ENCODE data around the gene PXYLP1. TPM values are rescaled to one million over a fixed set of nuclear protein-coding genes. Genes with fewer than 3 reads are reported as not detected.
"Not testable (repeated sequence)": the region's sequence is repeated elsewhere in the genome, so short reads cannot be mapped to it uniquely, and the experiment has no call there.

The PXYLP1 gene
- total RNA-seq, 1 experiment from 2014 or later: 4.1 TPM

DNA sequence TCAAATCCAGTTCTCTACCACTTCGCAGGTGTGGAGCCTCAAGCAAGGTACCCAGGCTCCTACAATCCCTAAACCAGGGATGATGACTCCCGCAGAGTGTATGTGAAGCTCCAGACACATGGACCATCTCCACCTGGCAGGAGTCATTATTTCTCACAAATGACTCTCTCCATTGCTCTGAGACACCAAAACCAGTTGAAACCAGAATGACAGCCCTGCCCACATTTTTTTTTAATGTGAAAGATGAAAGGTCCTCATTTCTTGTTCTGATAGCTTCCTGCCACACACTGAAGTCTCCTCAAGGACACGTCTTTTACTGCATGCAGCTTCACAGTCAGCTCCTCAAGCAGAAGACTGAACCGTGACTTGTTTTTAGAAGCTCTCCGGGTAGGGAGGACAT lies 75.3 kb downstream of the PXYLP1 start:
- in situ Hi-C loops (cut with HindIII; ENCODE audit: low pct_unique_long_range_greater_than_20kb, low sequenced_read_pairs): no loop called here
- DNase-seq (ENCODE audit: low read depth): no peak

DNA sequence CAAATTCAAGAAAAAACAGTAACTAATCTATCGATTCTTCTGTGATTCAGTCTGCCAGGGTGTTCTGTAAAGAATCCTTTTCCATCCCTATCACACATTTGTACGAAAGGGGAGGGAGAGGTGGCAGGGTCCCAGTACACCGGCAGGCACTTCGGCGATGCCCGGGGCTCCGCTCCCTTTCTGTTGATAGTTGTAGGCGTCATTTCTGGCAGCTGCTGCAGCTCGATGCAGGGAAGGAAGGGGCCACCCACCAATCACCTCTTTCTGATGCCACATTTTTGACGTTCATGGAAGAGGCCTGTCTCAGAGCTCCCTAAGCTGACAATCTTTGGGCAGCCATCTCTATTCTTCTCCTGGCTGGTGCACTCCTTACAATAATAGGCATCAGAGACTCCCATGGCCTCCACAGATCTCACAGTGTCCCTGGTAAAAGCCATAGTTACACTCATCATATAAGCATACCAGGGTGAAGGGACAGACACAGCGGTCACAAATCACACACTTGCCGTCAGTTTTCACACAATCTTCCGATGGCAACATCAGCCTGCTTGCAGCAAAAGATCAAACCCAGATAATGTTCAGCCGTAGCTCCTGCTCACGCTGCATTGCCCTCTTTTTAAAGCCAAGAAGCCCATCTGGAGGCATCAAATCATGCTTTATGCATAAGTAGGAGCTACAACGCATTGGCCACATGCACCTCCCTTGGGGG lies 75.9 kb downstream of the PXYLP1 start:
- DNase-seq (ENCODE audit: low read depth): no peak
- in situ Hi-C loops (cut with HindIII; ENCODE audit: low pct_unique_long_range_greater_than_20kb, low sequenced_read_pairs): no loop called here

DNA sequence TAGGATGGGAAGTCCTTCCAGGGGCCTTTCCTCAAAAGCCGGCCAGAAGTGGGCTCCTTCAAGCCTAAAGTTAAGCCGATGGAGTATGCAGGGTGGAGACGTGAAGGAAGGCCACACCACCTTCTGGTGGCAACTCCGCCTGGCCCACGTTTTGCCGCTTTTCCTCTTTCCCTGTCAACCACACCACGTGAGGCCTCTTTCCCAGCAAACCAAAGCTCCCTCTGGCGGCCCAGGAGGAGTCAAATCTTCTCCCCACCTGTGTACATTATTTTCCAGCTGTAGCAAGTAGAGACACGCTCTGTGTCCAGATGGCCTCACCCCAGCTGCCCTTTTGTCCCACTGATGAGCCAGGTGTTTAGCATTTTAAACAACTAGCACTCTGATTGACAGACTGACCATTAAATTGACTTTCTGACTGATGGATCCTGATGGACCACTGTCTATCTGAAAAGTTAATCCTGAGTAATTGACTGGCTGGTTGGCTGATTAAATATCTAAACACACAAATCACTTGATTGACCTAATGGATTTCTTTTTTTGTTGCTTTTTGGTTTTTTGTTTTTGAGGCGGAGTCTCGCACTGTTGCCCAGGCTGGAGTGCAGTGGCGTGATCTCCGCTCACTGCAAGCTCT lies 77.1 kb downstream of the PXYLP1 start:
- in situ Hi-C loops (cut with HindIII; ENCODE audit: low pct_unique_long_range_greater_than_20kb, low sequenced_read_pairs): no loop called here
- no peak for DNase-seq (ENCODE audit: low read depth)

DNA sequence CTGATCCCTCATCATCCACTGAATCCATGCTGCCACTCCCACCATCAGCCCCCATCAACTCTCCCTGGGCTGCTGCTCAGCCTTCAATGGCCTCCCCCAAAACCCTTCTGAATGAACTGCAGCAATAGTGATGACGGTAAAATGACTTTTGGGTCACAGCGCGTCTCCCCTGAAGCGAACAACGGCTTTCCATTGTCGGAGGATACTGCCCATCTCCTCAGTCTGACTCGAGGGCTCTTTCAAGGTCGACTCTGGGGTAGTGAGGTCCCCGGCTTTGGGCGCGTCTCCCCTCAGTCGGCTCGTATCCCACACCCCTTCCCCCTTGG lies 79.5 kb downstream of the PXYLP1 start:
- in situ Hi-C loops (cut with HindIII; ENCODE audit: low pct_unique_long_range_greater_than_20kb, low sequenced_read_pairs): no loop called here
- no peak for DNase-seq (ENCODE audit: low read depth)

DNA sequence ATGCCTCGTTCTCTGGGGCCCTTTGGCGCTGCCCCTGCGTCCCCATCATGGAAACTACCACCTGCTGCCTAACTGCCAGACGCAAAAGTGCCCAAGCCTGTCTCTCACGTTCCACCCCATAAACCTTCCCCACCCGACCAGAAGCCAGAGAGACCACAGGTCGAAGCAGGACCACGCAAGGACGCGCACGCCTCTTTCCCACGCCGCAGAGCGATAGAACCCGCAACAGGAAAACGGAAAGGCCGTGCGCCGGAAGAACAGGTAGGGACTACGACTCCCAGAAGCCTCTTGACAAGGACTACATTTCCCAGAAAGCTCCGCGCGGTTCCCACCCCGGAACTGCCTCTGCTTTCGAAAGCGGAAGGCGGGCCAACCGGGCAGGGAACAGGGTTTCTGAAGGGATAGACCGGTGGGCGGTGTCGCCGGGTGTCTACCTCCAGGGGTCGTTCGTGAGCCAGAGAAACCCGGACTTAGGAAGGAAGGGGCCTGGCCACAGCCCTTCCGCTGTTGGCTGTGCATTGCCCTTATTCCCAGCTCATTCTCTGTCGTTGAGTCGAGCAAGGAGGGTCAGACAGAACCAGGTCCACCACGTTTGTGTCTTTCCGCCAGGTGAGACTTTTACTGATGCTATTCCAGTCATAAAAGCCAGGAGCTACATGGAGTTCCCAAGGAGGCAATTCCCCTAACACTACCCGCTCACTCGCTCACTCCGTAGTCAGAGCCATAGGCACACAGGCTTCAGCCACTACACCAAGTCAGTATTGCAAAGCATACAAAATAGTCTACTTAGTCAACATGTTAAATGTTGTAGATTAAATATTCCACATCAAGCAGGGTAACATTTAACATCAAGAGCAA lies 80.1 kb downstream of the PXYLP1 start:
- in situ Hi-C loops (cut with HindIII; ENCODE audit: low pct_unique_long_range_greater_than_20kb, low sequenced_read_pairs): no loop called here
- peak; percentile 97 for DNase-seq (ENCODE audit: low read depth)

DNA sequence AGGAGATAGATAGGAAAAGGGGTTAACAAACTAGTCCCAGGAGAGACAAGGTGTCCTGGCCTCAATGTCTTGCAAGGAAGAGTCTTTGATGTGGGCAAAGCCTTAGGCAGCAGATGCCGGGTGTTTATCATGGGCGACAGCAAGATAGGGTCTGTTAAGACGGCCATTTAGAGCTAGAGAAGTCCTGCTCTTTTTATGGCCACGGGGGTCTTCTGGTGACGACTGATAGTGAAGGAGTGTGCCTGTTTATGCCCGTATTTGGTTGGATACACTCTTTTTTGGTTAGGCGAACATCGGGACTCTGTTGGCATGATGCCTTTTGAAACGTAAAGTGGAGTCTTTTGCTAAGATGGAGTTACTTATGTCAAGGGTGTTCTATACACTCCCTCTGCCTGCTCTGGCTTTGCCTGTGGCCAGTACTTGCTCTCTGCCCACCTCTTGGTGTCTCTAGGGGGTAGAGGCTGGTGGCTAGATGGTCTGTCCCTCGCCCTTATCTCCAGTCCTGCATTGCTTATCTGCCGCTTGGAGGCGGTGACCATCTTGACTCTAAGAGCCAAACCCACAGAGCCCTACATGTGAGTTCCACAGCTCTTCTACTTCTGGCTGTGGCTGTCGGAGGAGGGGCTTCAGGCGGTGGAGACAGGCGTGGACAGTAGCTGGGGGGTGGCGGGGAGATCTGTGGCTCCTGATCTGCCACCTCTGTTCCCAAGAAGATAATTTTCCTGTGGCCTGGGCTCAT lies 80.9 kb downstream of the PXYLP1 start:
- DNase-seq (ENCODE audit: low read depth): no peak
- in situ Hi-C loops (cut with HindIII; ENCODE audit: low pct_unique_long_range_greater_than_20kb, low sequenced_read_pairs): no loop called here

DNA sequence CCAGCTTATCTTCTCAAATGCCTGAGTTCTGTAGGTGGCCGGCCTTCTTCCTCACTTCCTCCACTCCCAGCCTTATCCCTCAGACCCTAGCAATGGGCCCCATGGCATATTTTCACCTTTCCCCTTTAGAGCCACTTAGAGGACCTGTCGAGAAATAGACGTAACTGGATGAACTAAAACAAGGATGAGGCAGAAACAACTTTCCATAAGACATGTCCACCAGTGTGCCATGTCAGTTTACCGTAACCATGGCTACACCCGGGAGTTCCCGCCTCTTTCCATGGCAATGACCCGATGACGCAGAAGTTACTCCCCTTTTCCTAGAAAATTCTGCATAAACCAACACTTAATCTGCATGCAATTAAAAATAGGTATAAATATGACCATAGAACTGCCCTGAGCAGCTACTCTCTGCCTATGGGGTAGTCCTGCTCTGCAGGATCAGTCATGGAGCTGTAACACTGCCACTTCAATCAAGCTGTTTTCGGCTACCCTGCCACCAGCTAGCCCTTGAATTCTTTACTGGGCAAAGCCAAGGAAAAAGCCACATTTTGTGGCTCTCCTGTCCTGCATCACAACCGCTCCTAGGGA lies 81.6 kb downstream of the PXYLP1 start:
- in situ Hi-C loops (cut with HindIII; ENCODE audit: low pct_unique_long_range_greater_than_20kb, low sequenced_read_pairs): no loop called here
- DNase-seq (ENCODE audit: low read depth): no peak

DNA sequence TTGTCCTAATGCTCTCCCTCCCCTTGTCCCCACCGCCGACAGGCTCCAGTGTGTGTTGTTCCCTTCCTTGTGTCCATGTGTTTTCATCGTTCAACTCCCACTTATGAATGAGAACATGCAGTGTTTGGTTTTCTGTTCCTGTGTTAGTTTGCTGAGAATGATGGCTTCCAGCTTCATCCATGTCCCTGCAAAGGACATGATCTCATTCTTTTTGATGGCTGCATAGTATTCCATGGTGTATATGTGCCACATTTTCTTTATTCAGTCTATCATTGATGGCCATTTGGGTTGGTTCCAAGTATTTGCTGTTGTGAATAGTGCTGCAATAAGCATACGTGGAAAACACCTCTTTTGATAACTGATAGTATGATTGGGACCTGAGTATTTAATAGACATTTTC lies 82.8 kb downstream of the PXYLP1 start:
- in situ Hi-C loops (cut with HindIII; ENCODE audit: low pct_unique_long_range_greater_than_20kb, low sequenced_read_pairs); DNase-seq (ENCODE audit: low read depth): not testable (repeated sequence)

DNA sequence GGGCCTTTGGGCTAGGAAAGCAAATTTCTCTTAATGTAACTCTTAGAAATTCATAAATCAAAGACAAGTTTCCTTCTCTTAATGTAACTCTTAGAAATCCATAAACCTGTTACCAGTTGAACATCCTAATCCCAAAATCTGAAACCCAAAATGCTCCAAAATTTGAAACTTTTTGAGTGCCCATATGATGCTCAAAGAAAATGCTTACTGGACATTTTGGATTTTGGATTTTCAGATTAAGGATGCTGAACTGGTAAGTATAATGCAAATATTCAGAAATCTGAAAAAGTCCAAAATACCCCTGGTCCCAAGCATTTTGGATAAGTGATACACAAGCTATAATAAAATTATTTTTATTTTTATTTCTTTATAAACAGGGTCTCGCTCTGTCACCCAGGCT lies 85.2 kb downstream of the PXYLP1 start:
- in situ Hi-C loops (cut with HindIII; ENCODE audit: low pct_unique_long_range_greater_than_20kb, low sequenced_read_pairs): no loop called here
- DNase-seq (ENCODE audit: low read depth): no peak

DNA sequence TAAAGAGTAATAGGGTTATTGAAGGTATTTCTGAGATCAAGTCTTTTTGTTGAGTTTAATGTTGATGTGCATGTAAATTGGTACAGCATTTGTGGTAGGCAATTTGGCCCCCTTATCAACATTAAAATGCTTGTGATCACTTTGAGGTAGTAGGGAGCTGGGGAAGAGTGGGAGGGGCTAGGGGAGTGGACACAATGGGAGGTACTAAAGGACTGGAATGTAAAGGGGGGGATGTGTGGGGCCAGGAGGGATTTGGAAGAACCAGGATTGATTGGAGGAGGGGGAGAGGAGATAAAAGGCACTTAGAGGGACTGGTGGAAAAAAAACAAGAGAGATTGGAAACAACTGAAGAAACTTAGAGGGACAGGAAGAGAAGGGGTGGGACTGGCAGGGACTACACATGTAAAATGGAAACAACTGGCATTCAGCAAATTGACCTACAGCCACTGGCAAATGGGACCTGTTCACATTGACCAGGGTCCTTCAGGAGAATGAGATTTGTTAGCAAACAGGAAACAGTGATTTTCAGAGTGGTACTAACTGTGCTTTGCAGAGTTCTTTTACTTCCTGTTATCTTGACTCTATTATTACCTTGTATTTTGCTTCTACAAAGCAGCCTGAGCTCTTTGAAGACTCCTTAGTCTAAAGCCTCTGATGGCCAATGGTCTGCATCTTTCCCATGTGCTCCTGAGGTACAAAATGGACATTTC lies 88.9 kb downstream of the PXYLP1 start:
- no peak for DNase-seq (ENCODE audit: low read depth)
- in situ Hi-C loops (cut with HindIII; ENCODE audit: low pct_unique_long_range_greater_than_20kb, low sequenced_read_pairs): no loop called here

DNA sequence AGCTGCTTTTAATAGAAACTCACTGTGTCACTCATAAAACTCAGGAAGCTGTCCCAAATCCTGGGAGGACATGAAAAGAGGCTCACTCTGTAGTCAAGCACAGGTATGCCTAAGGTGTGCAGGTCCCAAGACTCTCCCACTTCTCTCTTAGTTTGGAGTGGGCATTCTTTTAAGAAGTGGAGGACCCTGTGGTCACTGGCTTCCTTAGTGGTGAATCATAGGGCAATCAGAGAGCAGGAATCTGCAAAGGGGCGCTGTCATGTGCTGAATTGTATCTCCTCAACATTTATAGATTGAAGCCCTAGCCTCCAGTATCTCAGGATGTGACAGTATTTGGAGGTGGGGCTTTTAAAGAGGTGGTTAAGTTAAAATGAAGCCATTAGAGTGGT lies 89.5 kb downstream of the PXYLP1 start:
- DNase-seq (ENCODE audit: low read depth): no peak
- in situ Hi-C loops (cut with HindIII; ENCODE audit: low pct_unique_long_range_greater_than_20kb, low sequenced_read_pairs): no loop called here

DNA sequence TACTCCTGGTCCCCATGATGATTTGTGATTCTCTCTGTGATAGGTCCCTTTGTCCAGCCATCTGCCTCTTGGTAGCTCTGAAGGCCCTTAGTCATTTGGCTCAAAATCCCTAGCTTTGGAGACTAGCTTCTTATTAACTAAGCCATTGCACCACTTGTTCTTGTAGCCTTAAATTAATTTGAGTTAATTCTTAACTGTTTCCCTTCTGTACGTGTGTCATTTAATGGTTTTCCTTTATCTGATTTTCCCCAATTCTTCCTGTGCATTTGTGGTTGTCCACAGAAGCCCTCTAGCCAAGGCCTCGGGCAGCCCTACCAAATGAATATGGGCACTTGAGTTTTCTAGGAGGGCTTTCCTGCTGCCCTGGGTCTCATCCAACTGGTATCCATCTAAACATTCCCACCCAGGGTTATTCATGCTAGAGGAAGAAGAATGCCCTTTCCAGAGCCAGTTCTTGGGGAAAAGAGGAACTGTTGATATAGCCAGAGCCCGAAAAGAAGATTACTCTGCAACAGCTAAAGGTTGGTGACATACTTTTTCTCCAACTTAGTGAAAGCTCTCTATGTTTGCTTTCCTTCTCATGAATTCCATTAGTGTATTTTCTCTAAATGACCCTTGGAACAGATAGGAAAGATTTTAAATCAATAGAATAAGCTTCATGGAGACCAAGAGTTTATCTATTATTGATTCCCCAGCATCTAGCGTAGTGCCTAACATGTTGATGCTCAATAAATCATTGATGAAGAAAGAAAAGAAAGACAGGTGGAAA lies 92.5 kb downstream of the PXYLP1 start:
- in situ Hi-C loops (cut with HindIII; ENCODE audit: low pct_unique_long_range_greater_than_20kb, low sequenced_read_pairs): no loop called here
- DNase-seq (ENCODE audit: low read depth): peak; percentile 54

DNA sequence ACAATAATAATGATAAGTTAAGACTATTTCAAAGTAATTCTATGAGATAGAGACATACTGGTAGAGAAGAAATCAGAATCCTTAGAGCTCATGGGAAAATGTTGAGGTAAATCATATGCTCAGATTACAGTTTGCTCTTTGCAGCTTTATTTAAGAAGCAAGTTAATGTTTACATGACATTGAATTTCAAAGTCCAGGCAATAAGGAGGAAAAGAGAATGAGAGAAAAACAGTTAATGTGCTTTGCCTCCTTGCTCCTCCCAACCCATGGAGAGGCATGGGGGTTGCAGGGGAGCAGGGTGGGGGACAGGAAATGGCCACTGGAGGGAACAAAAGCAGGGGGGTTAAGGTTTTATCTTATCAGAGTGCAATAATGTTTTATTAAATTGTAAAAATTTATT lies 94.5 kb downstream of the PXYLP1 start:
- in situ Hi-C loops (cut with HindIII; ENCODE audit: low pct_unique_long_range_greater_than_20kb, low sequenced_read_pairs): no loop called here
- DNase-seq (ENCODE audit: low read depth): peak; percentile 46

DNA sequence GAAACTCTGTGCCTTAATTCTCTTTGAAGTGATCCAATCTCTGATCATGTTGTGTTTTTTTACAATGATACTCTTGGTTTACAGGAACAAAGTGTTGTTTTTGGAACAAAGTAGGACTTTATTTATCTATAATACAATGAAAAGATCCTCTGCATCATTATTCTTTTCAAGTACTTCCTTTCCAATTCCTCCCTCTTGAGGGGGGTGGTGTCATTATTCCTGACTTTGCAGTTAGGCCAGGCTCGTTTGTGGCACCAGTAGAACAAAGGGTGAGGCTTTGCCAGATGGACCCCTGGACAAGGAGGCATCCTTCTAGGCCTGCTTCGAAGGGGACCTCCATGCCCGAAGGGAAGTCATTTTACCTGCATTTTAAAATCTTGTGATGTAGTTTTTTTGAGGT lies 95.0 kb downstream of the PXYLP1 start:
- in situ Hi-C loops (cut with HindIII; ENCODE audit: low pct_unique_long_range_greater_than_20kb, low sequenced_read_pairs): no loop called here
- DNase-seq (ENCODE audit: low read depth): no peak

DNA sequence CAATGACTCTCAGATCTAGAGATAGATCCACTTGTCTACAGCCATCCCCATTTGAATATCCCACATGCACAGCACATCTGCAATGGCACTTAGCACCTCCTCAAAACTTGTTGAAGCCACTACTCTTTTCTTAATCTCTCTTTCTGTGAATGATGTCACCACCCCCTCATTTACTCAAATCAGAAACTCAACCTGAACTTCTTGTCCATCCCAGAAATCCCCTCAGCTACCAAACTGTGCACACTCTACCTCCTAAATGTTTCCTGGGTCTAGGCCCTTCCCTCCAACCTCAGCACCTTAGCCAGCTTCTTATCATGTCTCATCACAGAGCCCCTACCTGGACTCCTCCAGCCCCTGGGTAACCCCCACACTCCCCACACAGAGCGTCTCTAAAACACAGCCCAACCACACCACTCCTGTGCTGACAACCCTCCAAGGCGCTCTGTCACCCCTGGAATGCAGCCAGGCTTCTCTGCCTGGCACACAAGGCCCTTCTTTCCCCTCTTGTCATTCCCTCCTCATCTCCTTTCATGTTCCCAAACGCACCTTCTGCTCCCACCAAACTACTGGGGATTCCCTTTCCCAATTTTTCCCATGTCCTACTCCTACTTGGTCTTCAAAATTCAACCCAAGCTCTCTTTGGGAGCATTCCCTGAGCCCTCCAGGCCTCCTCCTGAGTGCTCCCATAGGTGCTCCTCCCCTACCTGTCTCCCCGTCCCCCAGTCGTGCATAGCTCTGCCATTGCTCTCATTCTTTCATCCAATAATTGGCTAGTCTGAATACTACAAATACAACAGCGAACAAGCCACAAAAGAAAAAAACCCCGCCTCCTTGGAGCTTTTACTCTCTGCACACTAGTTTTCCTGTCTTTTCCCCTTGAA lies 96.9 kb downstream of the PXYLP1 start:
- in situ Hi-C loops (cut with HindIII; ENCODE audit: low pct_unique_long_range_greater_than_20kb, low sequenced_read_pairs): no loop called here
- DNase-seq (ENCODE audit: low read depth): no peak

DNA sequence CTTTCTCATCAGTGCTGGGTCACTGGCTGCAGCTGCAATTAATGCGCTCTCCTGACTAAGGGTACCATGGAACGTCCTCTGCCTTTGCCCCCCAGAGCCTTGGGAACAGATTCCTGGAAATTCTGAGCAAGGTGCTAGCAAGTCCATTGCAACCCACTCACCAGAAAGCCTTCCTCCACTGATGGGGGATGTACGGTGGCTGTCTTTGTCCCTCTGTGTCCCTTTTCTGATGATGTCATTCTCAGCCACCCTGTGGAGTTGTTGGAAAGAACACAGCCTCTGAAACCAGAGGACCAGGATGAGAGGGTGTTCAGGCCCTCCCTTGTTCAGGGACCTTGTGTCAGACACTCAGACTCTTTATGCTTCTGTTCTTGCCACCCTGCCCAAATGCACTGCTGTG lies 98.6 kb downstream of the PXYLP1 start:
- no peak for DNase-seq (ENCODE audit: low read depth)
- in situ Hi-C loops (cut with HindIII; ENCODE audit: low pct_unique_long_range_greater_than_20kb, low sequenced_read_pairs): no loop called here
